ENCODE measurements around the gene CALN1. TPM values are rescaled to one million over a fixed set of nuclear protein-coding genes. Genes with fewer than 3 reads are reported as not detected.

CALN1 gene
- total and polyA plus RNA-seq, 2 experiments from 2014 or later: 7.6 to 14.5 TPM

- TF ChIP-seq CTCF (conservative IDR thresholded peaks at IDR 0.05; ENCODE audit: low read depth in 2 of 2): no peak
- no peak for TF ChIP-seq STAT1 (IDR thresholded peaks at IDR 0.05; ENCODE audit: unreplicated experiment)
- TF ChIP-seq ETS1 (IDR thresholded peaks at IDR 0.05): no peak
- TF ChIP-seq POLR2AphosphoS5 (IDR thresholded peaks at IDR 0.05; ENCODE audit: low read depth): no peak
- no peak for TF ChIP-seq ZNF331 (CRISPR knock-in tag; IDR thresholded peaks at IDR 0.05; ENCODE audit: low read depth)
- no peak for TF ChIP-seq REST (IDR thresholded peaks at IDR 0.05; ENCODE audit: unreplicated experiment)
- TF ChIP-seq EZH2 (IDR thresholded peaks at IDR 0.05; ENCODE audit: low read depth, unreplicated experiment): no peak
Measured at GRCh38 chr7:71854546-71855397, 557.4 kb downstream of the CALN1 start (continued).

GRCh38 chr7:71851776-71852498 lies 560.2 kb downstream of the CALN1 start:
- no peaks in the 10 kb centered on the region for H3F3A ChIP-seq (replicated peaks; ENCODE audit: low read depth)
- Mint-ChIP-seq H3K9me3 (peaks cover 8% of the 10 kb centered on the region; the same call in 2 of the 3 replicates), H3K36me3 (ENCODE audit: low read depth) (no peaks in the 10 kb centered on the region), H3K4me3 (no peak overlapping the region), H3K27ac (no peak overlapping the region), H3K27me3 (ENCODE audit: insufficient read depth, low read depth, poor library complexity) (no peaks in the 10 kb centered on the region), H3K4me1 (no peaks in the 10 kb centered on the region)
- H3K4me1 ChIP-seq (ENCODE audit: insufficient read depth): 0 out of 2 replicates have a peak, but pooled peaks cover 4% of the 10 kb centered on the region
- H3K4me2 ChIP-seq: no peak overlapping the region
- H3K27ac ChIP-seq (ENCODE audit: low read depth): no peak overlapping the region
- H2AFZ ChIP-seq: no peak overlapping the region
- H4K20me1 ChIP-seq (replicated peaks; ENCODE audit: insufficient read depth): no peaks in the 10 kb centered on the region
- H3K79me2 ChIP-seq (replicated peaks; ENCODE audit: insufficient read depth): no peaks in the 10 kb centered on the region
- no peaks in the 10 kb centered on the region for H3K36me3 ChIP-seq (ENCODE audit: insufficient read depth)
- H3K27me3 ChIP-seq (ENCODE audit: insufficient read depth): no peaks in the 10 kb centered on the region
- H3K4me3 ChIP-seq: no peak overlapping the region
- ATAC-seq: no peak
- no peak for DNase-seq (ENCODE audit: low spot score)
- H3K9me2 ChIP-seq (ENCODE audit: insufficient read depth): peaks cover 4% of the 10 kb centered on the region; the same call in 1 of the 2 replicates
- TF ChIP-seq POLR2AphosphoS5 (IDR thresholded peaks at IDR 0.05; ENCODE audit: low read depth): no peak
- no peak for TF ChIP-seq CREB1 (CRISPR knock-in tag; IDR thresholded peaks at IDR 0.05; ENCODE audit: low read depth)
- TF ChIP-seq EZH2 (IDR thresholded peaks at IDR 0.05; ENCODE audit: low read depth, unreplicated experiment): no peak
- TF ChIP-seq NANOG (IDR thresholded peaks at IDR 0.05; ENCODE audit: borderline replicate concordance): no peak
- TF ChIP-seq ZNF462 (CRISPR knock-in tag; IDR thresholded peaks at IDR 0.05): no peak

Data from GM23338 (cell line).